Measurements from ENCODE around the gene SUMO4.

GRCh38 chr6:149360536-149360935 is 39.5 kb upstream of the SUMO4 start:
- TF ChIP-seq CTCF (IDR thresholded peaks at IDR 0.05 in 4 of 5, conservative IDR thresholded peaks at IDR 0.05 in 1 of 5) (no peak), POLR2A (IDR thresholded peaks at IDR 0.05) (no peak)

Measured in gastrocnemius medialis (tissue), 4 donors.